AG08395 (cell line): Measurements from ENCODE around the gene C1QTNF8.

Source experiments
- DNase-seq: peaks from one replicate; pipeline ENCODE4 v3.0.0; 2012; ENCODE audit warnings: mixed read lengths, low spot score

Gene C1QTNF8

DNA sequence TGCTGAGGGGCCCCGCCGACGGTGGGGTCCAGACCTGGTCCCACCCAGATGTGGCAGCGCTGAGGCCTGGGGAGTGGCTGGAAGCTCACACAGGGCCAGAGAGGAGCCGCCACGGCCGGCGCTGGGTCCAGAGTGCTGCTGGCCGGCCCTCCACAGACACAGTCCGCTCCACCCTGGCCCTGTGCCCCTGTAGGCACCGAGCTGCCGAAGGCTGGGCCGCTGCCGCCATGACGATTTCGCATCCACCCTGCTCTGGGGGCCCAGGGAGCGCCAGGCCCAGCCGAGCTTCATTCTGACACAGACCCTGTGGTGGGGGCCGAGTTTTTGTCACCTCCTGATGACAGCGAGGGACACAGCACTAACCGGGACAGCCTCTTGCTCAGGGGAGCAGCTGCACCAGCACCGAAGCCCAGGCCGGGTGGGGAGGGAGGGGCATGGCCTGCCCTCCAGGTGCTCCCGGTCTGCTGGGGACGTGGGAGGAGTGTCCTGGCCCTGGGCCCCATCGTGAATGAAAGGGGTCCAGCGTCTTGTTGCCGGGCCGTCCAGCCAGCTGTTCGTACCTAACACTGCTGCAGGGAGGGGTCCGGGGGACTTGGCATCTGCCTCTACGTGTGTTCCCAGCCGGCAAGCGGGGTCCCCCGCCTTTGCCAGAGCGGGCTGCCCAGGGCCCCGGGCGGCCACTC is 50.6 kb downstream of the C1QTNF8 start:
- DNase-seq = no peak

DNA sequence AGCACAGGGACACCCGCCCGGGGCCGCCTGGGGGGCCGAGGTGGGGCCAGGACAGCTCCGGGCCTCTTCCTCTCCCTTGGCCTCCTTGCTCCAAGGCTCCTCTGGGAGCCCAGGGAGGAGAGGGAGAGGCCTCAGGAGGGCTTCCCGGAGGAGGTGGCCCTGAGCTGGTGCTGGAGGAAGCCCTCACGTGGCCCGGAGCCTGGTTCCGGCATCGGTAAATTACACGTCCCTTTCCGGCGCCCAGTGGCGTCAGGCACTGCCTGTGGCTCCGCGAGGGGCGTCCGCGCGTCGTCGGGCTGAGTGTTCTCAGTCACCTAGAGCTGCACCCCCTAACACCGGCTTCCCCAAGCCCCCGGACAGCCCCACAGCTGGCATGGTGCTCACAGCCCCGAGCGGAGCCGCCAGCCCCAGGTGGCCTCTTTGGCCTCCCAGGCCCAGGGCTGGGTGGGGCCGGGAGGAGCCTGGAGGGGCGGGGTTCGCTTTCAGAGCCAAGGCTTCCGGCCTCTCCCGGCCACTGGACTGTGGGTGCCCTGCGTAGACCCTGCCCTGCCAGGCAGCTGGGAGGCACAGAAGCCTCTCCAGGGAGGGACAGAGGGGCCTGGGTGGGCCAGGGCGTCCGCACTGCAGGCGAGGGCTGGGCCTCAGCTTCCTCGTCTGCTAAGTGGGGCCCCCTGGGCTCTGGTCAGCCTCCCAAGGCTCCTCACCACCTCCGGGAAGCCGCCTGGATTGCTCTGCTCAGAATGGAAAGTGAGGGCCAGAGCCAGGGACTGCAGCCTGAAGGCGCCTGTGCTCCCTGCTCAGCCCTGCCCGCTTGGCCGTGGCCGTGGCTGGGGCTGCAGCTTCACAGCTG is 51.4 kb downstream of the C1QTNF8 start:
- DNase-seq = no peak

DNA sequence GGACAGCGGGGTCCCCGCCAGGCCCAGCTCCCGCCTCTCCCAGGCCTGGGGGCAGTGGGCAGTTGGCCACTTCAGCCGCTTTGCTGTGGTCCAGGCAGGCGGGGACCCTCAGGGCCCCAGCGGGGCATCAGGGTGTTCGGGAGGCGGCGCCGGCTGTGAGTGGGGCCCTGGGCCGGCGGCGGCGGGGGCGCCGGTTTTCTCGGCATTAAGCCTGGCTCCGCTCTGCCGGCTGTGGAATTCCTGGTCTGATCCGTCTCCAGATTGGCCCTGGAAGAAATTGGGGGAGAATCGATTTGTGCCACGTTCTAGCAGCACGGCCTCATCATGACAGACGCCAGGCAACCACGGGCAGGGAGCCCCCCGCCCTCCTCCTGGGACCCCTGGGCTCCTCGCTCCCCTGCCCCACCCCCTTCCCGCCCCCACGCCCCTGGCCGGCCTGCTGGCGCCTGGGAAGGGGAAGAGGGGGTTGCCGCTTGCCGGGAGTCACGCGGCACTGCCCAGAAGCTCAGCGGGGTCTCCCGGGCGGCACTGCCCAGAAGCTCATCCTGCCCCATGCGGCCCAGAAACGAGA is 52.1 kb downstream of the C1QTNF8 start:
- DNase-seq = no peak

DNA sequence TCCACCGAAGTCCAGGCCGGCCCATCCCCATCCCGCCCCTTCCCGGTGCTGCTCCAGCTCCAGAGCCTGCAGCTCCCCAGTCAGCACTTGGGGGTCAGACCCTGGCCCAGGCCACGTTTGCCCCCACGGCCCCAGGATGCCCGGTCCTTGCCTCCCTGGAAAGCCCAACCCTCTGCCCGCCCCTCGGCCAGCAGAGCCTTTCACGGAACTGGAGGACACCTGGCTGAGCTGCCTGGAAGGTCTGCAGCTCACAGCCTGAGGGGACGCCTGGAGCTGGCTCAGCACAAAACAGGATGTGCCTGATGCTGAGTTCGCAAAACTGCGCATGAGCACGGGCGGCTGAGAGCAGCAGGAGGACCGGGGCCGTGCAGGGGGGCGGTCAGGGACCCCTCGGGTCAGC is 53.2 kb downstream of the C1QTNF8 start:
- no peak for DNase-seq

DNA sequence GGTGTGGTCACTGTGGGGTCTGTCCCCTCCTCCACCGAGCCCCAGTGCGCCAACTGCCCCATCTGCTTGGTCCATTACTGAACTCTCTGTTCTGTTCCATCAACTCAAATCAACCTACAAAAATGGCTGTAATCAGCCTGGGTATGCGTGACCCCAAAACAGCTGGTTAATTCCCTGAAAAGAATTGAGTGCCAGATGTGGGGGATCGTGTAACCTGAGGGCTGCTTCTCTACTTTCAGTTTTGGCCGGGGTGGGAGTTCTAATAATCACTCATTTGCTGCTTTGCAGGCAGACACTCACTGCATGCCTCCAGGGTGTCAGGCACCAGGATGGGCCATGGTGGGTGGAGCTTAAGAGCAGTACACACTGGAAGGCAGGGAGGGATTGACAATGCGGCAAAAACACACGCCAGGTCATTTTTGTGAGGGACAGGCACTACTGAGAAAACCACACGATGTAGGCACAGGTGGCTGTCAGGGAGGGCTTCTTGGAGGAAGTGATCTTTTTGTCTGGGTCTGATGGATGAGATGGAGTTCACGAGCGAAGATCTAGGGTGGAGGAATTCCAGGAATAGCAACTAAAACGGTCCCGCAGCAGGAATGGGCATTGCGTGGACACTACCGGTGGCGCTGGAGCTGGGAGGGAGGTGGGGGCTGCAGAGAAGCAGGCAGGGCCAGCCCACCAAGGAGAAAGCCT is 53.8 kb downstream of the C1QTNF8 start:
- DNase-seq = no peak

DNA sequence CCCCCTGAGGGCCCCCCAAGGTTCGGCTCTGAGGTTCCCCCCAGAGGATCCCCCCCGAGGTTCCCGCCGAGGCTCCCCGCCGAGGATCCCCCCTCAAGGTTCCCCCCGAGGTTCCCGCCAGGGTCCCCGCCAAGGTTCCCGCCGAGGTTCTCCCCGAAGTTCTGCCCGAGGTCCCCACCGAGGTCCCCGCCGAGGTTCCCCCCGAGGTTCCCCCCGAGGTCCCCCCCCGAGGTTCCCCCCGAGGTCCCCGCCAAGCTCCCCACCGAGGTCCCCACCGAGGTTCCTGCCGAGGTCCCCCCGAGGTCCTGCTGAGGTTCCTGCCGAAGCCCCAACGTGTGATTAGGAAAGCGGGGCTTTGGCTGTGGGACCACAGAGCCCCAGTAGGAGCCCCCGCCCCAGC is 55.7 kb downstream of the C1QTNF8 start:
- no peak for DNase-seq

DNA sequence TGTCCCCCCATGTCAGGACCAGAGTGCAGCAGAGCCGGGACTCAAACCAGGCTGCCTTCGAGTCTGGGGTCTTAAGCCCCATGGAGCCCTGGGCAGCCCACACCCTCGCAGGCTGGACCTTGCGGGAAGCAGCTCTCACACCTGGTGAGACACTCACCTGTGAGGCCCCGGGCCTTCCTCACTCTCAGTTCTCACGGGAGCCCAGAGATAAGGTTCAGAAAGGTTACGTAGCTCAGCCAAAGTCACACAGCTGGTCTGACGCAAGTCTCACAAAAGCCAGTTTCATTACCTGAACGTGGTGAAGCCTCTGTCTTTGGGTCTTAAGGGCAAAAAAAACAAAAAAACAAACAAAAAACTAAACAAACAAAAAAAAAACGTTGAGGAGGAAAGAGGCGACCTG is 56.3 kb downstream of the C1QTNF8 start:
- DNase-seq = no peak

DNA sequence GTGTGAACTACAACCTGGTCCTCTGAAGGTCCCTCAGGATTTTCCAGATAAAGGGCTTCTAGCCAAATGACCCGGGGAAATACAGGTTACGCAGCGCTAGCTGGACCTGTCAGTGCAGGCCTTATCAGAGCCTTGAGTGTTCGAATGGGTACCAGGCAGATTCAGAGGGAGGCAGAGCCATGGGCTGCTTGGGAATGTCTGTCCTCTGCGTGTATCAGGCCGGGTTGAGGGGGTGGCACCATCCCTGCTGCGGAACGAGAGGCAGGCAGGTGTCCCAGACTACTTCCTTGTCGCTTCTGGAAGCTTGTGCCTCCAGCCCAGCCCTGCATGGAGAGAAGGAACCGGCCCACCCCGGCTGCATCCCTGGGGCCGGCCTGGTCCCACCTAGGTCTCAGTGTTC is 57.1 kb downstream of the C1QTNF8 start:
- DNase-seq = no peak
